Gastroesophageal sphincter (tissue), 4 donors: ENCODE results near the gene ENO2. TPM values are rescaled to one million over a fixed set of nuclear protein-coding genes. Genes with fewer than 3 reads are reported as not detected.

Experiments
- ATAC-seq: fragments of 150-250 bp; one replicate; pipeline ENCODE4 v1.9.1; 2016; ENCODE audit warnings: mild to moderate bottlenecking, moderate library complexity
- H3K27ac ChIP-seq, 4 donors: fragments of 200-600 bp; sonication (generic) in 3 of 4; 1 replicate in 3 of 4; 2 replicates in 1 of 4; pipeline ENCODE4 v1.5.1; 2016 to 2019
- H3K27me3 ChIP-seq: fragments of 200-600 bp; sonication (generic); one replicate; pipeline ENCODE4 v1.5.1; 2019
- H3K36me3 ChIP-seq, 2 donors: fragments of 200-600 bp; sonication (generic); one replicate each; pipeline ENCODE4 v1.5.1; 2019; ENCODE audit warnings: control low read depth in 1 of 2
- H3K4me1 ChIP-seq, 3 donors: fragments of 200-600 bp; sonication (generic); 1 replicate in 2 of 3; 2 replicates in 1 of 3; pipeline ENCODE4 v1.5.1; 2016 to 2019; ENCODE audit warnings: control low read depth in 2 of 3
- H3K4me3 ChIP-seq, 2 donors: fragments of 200-600 bp; sonication (generic); one replicate each; pipeline ENCODE4 v1.5.1; 2019; ENCODE audit warnings: mild to moderate bottlenecking in 1 of 2, moderate library complexity in 1 of 2
- H3K9me3 ChIP-seq, 3 donors: fragments of 200-600 bp; sonication (generic); one replicate each; pipeline ENCODE4 v1.5.1; 2017 to 2019; ENCODE audit warnings: control low read depth in 2 of 3
- EP300 ChIP-seq: sonication (generic); formaldehyde crosslinking; IDR thresholded peaks from one replicate; pipeline ENCODE4 v1.6.1; 2017; ENCODE audit warnings: antibody characterized with exemption, mild to moderate bottlenecking
- POLR2A ChIP-seq, 2 donors: fragments of 450-650 bp; IDR thresholded peaks; one replicate each; pipeline ENCODE4 v1.6.1; 2017; ENCODE audit warnings: antibody characterized with exemption in 2 of 2, mild to moderate bottlenecking in 2 of 2, moderate library complexity in 1 of 2
- POLR2AphosphoS5 ChIP-seq: sonication (generic); formaldehyde crosslinking; IDR thresholded peaks from one replicate; pipeline ENCODE4 v1.6.1; 2017; ENCODE audit warnings: antibody characterized with exemption
- whole genome bisulfite sequencing, 2 donors: methylation state at CpG; one replicate each; pipeline ENCODE4 v1.1.5; 2018; ENCODE audit warnings: low coverage in 1 of 2; 5-methylcytosine and 5-hydroxymethylcytosine counted together
- total RNA-seq, 4 donors: library from RNA; depleted of rRNA; stranded (reverse); fragments of >200 nt; gene quantifications; one replicate each; pipeline ENCODE4 v1.1.0, GENCODE V29; 2016
- TF ChIP-seq, protein P1 (sequence below), 4 experiments: fragments of 200-600 bp in 2 of 4; fragments of 450-650 bp in 2 of 4; sonication (generic) in 1 of 4; IDR thresholded peaks; one replicate each; pipeline ENCODE4 v1.5.1; 2017 to 2019; ENCODE audit warnings: antibody characterized with exemption in 4 of 4, mild to moderate bottlenecking in 2 of 4, moderate library complexity in 2 of 4

ENO2 gene
- total RNA-seq, 4 donors from 2014 or later = 31.2 to 68.2 (median 43.5) TPM

DNA sequence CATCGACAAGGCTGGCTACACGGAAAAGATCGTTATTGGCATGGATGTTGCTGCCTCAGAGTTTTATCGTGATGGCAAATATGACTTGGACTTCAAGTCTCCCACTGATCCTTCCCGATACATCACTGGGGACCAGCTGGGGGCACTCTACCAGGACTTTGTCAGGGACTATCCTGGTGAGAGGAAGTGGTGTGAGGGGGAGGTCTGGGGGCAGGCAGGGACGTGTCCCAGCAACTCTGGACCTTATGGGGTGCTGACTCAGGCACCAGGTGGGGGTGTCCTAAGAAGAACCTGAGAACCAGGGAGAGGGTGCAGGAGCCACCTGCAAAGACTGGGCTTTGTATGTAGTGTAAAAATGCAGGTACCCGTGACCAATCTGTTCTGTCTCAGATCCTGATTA is 5.2 kb downstream of the ENO2 start:
- H3K27ac ChIP-seq = no peak overlapping the region
- no peaks in the 10 kb centered on the region for H3K9me3 ChIP-seq
- H3K4me3 ChIP-seq = no peak overlapping the region
- no peaks in the 10 kb centered on the region for H3K27me3 ChIP-seq
- peaks cover 0 to 79% of the 10 kb centered on the region in 2 donors for H3K36me3 ChIP-seq
- TF ChIP-seq, protein P1, sequence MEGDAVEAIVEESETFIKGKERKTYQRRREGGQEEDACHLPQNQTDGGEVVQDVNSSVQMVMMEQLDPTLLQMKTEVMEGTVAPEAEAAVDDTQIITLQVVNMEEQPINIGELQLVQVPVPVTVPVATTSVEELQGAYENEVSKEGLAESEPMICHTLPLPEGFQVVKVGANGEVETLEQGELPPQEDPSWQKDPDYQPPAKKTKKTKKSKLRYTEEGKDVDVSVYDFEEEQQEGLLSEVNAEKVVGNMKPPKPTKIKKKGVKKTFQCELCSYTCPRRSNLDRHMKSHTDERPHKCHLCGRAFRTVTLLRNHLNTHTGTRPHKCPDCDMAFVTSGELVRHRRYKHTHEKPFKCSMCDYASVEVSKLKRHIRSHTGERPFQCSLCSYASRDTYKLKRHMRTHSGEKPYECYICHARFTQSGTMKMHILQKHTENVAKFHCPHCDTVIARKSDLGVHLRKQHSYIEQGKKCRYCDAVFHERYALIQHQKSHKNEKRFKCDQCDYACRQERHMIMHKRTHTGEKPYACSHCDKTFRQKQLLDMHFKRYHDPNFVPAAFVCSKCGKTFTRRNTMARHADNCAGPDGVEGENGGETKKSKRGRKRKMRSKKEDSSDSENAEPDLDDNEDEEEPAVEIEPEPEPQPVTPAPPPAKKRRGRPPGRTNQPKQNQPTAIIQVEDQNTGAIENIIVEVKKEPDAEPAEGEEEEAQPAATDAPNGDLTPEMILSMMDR (IDR thresholded peaks at IDR 0.05) = no peak
- TF ChIP-seq POLR2A (IDR thresholded peaks at IDR 0.05) (no peak), EP300 (no peak), POLR2AphosphoS5 (no peak)
- H3K4me1 ChIP-seq = peaks cover 1 to 33% (median 14%) of the 10 kb centered on the region in 3 donors
- WGBS, 2 donors = 59% methylated on average over 6 of the region's 7 CpGs; no CpG with 5 or more reads in 1 of the 2 donors
- ATAC-seq = no peak

DNA sequence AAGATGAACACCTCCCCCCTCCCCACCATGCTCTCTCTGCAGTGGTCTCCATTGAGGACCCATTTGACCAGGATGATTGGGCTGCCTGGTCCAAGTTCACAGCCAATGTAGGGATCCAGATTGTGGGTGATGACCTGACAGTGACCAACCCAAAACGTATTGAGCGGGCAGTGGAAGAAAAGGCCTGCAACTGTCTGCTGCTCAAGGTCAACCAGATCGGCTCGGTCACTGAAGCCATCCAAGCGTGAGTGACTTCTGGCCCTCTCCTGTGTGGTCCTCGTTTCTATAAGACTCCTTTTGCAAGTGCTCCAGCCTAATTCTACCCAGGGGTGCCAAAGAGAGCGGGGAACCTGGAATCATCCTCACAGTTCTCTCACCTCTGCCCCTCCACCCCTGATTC is 7.2 kb downstream of the ENO2 start:
- WGBS, 2 donors = 69 to 74% methylated on average over 3 to 5 of the region's 7 CpGs
- ATAC-seq = no peak
- no peak for TF ChIP-seq POLR2A (IDR thresholded peaks at IDR 0.05)
- TF ChIP-seq, protein P1 (IDR thresholded peaks at IDR 0.05) = no peak
- TF ChIP-seq EP300 = no peak
- TF ChIP-seq POLR2AphosphoS5 = no peak
- peaks cover 0 to 73% of the 10 kb centered on the region in 2 donors for H3K36me3 ChIP-seq
- H3K27me3 ChIP-seq = no peaks in the 10 kb centered on the region
- no peak overlapping the region for H3K4me3 ChIP-seq
- no peak overlapping the region for H3K27ac ChIP-seq
- H3K4me1 ChIP-seq = peaks cover 9 to 33% (median 16%) of the 10 kb centered on the region in 3 donors
- no peaks in the 10 kb centered on the region for H3K9me3 ChIP-seq

DNA sequence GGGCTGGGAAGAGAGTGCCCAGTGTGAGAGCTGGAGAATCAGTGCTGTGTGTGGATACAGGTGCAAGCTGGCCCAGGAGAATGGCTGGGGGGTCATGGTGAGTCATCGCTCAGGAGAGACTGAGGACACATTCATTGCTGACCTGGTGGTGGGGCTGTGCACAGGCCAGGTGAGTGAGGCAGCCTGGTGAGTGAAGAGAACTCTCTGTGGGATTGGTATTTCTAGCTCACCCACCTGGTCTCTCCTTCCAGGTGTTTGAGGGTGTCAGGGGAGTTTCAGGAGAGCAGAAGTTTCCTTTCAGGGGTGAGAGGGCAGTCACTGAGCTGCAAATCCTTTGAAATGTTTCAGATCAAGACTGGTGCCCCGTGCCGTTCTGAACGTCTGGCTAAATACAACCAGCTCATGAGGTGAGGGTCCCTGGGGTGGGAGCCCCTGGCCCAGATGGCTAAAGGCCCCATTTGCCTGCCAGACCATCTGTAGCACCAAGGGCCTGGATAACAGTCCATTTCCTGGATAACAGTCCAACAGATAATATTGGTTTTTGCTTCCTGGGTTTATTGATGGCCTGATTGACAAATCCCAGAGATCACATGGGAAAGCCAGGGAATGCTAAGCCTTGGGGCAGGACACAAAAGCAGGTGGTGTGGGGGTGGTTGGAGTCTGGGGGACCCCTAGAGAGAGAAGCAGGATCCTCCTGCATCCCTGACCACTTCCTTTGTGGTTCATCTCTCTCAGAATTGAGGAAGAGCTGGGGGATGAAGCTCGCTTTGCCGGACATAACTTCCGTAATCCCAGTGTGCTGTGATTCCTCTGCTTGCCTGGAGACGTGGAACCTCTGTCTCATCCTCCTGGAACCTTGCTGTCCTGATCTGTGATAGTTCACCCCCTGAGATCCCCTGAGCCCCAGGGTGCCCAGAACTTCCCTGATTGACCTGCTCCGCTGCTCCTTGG is 7.9 kb downstream of the ENO2 start:
- Histone ChIP-seq H3K9me3 (no peaks in the 10 kb centered on the region), H3K4me3 (no peak overlapping the region), H3K27ac (peak overlapping the region in 2 of 4 donors; percentile 19 to 31), H3K4me1 (peaks cover 9 to 40% (median 19%) of the 10 kb centered on the region in 3 donors), H3K27me3 (no peaks in the 10 kb centered on the region), H3K36me3 (peaks cover 0 to 66% of the 10 kb centered on the region in 2 donors)
- TF ChIP-seq POLR2AphosphoS5 (no peak), POLR2A (IDR thresholded peaks at IDR 0.05) (no peak), EP300 (no peak)
- TF ChIP-seq, protein P1 (IDR thresholded peaks at IDR 0.05) = no peak
- no peak for ATAC-seq
- 62 to 87% methylated on average over 3 of the region's 9 CpGs for WGBS, 2 donors

DNA sequence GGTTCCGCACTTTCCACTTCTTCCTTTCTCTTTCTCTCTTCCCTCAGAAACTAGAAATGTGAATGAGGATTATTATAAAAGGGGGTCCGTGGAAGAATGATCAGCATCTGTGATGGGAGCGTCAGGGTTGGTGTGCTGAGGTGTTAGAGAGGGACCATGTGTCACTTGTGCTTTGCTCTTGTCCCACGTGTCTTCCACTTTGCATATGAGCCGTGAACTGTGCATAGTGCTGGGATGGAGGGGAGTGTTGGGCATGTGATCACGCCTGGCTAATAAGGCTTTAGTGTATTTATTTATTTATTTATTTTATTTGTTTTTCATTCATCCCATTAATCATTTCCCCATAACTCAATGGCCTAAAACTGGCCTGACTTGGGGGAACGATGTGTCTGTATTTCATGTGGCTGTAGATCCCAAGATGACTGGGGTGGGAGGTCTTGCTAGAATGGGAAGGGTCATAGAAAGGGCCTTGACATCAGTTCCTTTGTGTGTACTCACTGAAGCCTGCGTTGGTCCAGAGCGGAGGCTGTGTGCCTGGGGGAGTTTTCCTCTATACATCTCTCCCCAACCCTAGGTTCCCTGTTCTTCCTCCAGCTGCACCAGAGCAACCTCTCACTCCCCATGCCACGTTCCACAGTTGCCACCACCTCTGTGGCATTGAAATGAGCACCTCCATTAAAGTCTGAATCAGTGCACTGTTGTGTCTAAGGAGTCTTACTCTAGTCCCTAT is 8.8 kb downstream of the ENO2 start:
- Histone ChIP-seq H3K36me3 (peaks cover 0 to 57% of the 10 kb centered on the region in 2 donors), H3K4me1 (peaks cover 9 to 40% (median 19%) of the 10 kb centered on the region in 3 donors), H3K9me3 (no peaks in the 10 kb centered on the region), H3K27ac (peak overlapping the region in 3 of 4 donors; percentile 19 to 100 (median 97)), H3K4me3 (no peak overlapping the region), H3K27me3 (no peaks in the 10 kb centered on the region)
- no peak for ATAC-seq
- 51 to 73% methylated on average over 7 to 8 of the region's 10 CpGs for WGBS, 2 donors
- TF ChIP-seq POLR2A (IDR thresholded peaks at IDR 0.05) = no peak
- TF ChIP-seq, protein P1 (IDR thresholded peaks at IDR 0.05) = no peak
- TF ChIP-seq EP300 = no peak
- TF ChIP-seq POLR2AphosphoS5 = no peak
